ENCODE measurements around the gene ETV6. TPM values are rescaled to one million over a fixed set of nuclear protein-coding genes. Genes with fewer than 3 reads are reported as not detected.

Gene ETV6
- total and polyA plus RNA-seq, 2 of the 8 experiments (the other 6 are each of a cell fraction or from before 2014, with no cell fraction given): 5.5 to 23.9 TPM

DNA sequence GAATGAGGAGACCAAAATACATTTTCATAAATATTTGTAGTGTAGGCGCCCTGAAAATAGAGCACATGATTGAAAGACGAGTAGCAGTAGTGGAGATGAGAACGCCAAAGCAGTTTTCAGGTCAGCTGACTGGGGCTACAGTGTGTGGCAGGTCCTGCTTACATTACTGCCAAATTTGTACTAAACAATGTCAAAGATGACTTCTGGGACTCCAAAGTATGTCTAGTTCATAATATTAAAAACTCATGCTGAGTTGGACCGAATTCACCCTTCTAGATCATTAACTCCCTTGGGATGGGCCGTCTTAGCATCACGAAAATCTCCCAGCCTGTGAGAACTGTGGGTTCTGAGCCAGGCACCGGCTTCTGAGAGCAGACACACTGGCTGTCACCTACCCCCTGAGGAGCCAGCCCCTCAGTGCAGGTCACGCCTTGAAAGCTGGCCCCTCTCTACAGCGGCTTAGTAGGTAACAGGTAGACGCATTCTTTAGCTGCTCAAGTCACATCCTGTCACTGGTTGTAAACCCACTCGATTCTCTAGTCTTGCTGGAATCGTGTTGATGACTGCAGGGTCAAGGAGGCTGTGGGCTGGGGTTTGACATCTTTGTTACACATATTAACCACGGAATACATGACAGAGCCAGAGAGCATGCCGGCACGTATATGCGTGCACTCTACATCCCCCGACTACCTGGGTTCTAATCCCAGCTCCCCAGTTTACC, 210.4 kb downstream of the ETV6 start:
- Histone ChIP-seq H3K27me3 (replicated peaks in 1 of 4; ENCODE audit: control insufficient read depth in 3 of 4, extremely low read depth in 1 of 4, insufficient read depth in 3 of 4, low read length in 3 of 4) (no peaks in the 10 kb centered on the region), H2BK120ac (replicated peaks; ENCODE audit: low read depth, low read length) (no peak overlapping the region), H3K9ac (replicated peaks in 1 of 4; ENCODE audit: extremely low read depth in 1 of 4, low read depth in 3 of 4, low read length in 3 of 4) (no peak overlapping the region), H3K23me2 (ENCODE audit: low read depth, low read length) (no peaks in the 10 kb centered on the region), H3K79me1 (ENCODE audit: low read depth, low read length) (no peaks in the 10 kb centered on the region), H2BK20ac (ENCODE audit: low read length) (no peak overlapping the region), H3K23ac (ENCODE audit: insufficient read length) (no peak overlapping the region), H4K8ac (ENCODE audit: extremely low read depth, insufficient read depth, low read length) (no peak overlapping the region), H4K20me1 (replicated peaks in 1 of 2; ENCODE audit: control insufficient read depth in 1 of 2, insufficient read depth in 2 of 2, low read length in 2 of 2) (no peaks in the 10 kb centered on the region), H2AK5ac (ENCODE audit: low read depth, low read length) (no peak overlapping the region), H3K4ac (replicated peaks; ENCODE audit: insufficient read length, low read depth, low read length) (no peak overlapping the region), H2BK15ac (ENCODE audit: low read length) (no peak overlapping the region), H3K4me1 (replicated peaks in 1 of 4; ENCODE audit: control insufficient read depth in 3 of 4, insufficient read depth in 4 of 4, low read length in 3 of 4) (peaks cover 0 to 22% (median 7%) of the 10 kb centered on the region in 4 experiments; a peak in 5 of 7 replicates), H3K9me3 (ENCODE audit: insufficient read depth in 2 of 2, low read depth in 1 of 2, low read length in 1 of 2) (no peaks in the 10 kb centered on the region), H3K36me3 (ENCODE audit: control insufficient read depth in 2 of 4, insufficient read depth in 4 of 4, low read length in 3 of 4) (0 out of 8 replicates have a peak, but pooled peaks cover 0 to 2% (median 0%) of the 10 kb centered on the region in 4 experiments), H4K5ac (ENCODE audit: insufficient read length, low read depth, low read length) (no peak overlapping the region), H3K18ac (ENCODE audit: extremely low read depth, low read length) (no peak overlapping the region), H4K91ac (replicated peaks; ENCODE audit: insufficient read length, low read length) (no peak overlapping the region), H3K79me2 (ENCODE audit: control insufficient read depth in 1 of 2, insufficient read depth in 2 of 2, low read length in 2 of 2) (no peaks in the 10 kb centered on the region), H3K14ac (ENCODE audit: insufficient read length) (no peak overlapping the region), H3K4me3 (ENCODE audit: extremely low read depth in 1 of 4, insufficient read depth in 2 of 4, low read depth in 3 of 4, low read length in 4 of 4) (no peak overlapping the region), H3K4me2 (ENCODE audit: insufficient read depth in 1 of 2, low read depth in 2 of 2, low read length in 2 of 2) (no peak overlapping the region), H2BK5ac (ENCODE audit: low read depth, low read length) (no peak overlapping the region), H2BK12ac (ENCODE audit: low read depth, low read length) (no peak overlapping the region), H3K56ac (replicated peaks; ENCODE audit: insufficient read length, low read depth, low read length) (no peak overlapping the region), H2AFZ (ENCODE audit: low read length) (no peak overlapping the region), H3K27ac (ENCODE audit: low read depth, low read length) (no peak overlapping the region)
- ChIA-PET CTCF (ENCODE audit: partially characterized antibody) (interaction anchor here (0.5 kb wide), 2 partner anchors 213 to 235 kb away, joined by 3 to 4 read pairs; no protein-coding TSS in a partner anchor), POLR2A (ENCODE audit: partially characterized antibody) (no interaction called here)
- TF ChIP-seq TBP (IDR thresholded peaks at IDR 0.05; ENCODE audit: low read depth, low read length): no peak
- TF ChIP-seq, protein P1, sequence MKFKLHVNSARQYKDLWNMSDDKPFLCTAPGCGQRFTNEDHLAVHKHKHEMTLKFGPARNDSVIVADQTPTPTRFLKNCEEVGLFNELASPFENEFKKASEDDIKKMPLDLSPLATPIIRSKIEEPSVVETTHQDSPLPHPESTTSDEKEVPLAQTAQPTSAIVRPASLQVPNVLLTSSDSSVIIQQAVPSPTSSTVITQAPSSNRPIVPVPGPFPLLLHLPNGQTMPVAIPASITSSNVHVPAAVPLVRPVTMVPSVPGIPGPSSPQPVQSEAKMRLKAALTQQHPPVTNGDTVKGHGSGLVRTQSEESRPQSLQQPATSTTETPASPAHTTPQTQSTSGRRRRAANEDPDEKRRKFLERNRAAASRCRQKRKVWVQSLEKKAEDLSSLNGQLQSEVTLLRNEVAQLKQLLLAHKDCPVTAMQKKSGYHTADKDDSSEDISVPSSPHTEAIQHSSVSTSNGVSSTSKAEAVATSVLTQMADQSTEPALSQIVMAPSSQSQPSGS (IDR thresholded peaks at IDR 0.05; ENCODE audit: low read length): no peak
- no peak for TF ChIP-seq PHF8 (conservative IDR thresholded peaks at IDR 0.05; ENCODE audit: low read depth, low read length)
- no peak for TF ChIP-seq EGR1 (IDR thresholded peaks at IDR 0.05; ENCODE audit: borderline replicate concordance, low read depth, low read length)
- no peak for TF ChIP-seq POU5F1 (IDR thresholded peaks at IDR 0.05; ENCODE audit: low read depth, low read length)
- no peak for TF ChIP-seq CREB1 (IDR thresholded peaks at IDR 0.05)
- TF ChIP-seq CHD2 (IDR thresholded peaks at IDR 0.05; ENCODE audit: low read length): no peak
- no peak for TF ChIP-seq SIRT6 (IDR thresholded peaks at IDR 0.05; ENCODE audit: low read length)
- no peak for TF ChIP-seq KDM1A (IDR thresholded peaks at IDR 0.05; ENCODE audit: borderline replicate concordance, low read length)
- FAIRE-seq (no peak), DNase-seq (ENCODE audit: low read depth in 1 of 2, low spot score in 2 of 2) (no peak)
- WGBS, 2 experiments (ENCODE audit: extremely low coverage in 1 of 2, insufficient coverage in 1 of 2, insufficient read length in 1 of 2, insufficient replicate concordance in 2 of 2, low coverage in 1 of 2, low lambda C conversion rate in 2 of 2, missing lambda C conversion rate in 1 of 2): 86% methylated on average over 17 of the region's 17 CpGs; no CpG with 5 or more reads in 1 of the 2 experiments

All from H1 (cell line).